Fibroblast of the aortic adventitia (primary cell): ENCODE data around the gene POLR1G. TPM values are rescaled to one million over a fixed set of nuclear protein-coding genes. Genes with fewer than 3 reads are reported as not detected.

Experiments used
- DNase-seq: peaks from one replicate; pipeline ENCODE4 v3.0.0-alpha.2; 2010; ENCODE audit warnings: low read depth
- H3K4me3 ChIP-seq: 2 replicates; pipeline ENCODE4 v1.5.1; 2011; ENCODE audit warnings: low read depth, mild to moderate bottlenecking, control low read depth, low read length, moderate library complexity
- total RNA-seq: library from RNA; depleted of rRNA; stranded (reverse); fragments of >200 nt; gene quantifications from 2 replicates; pipeline ENCODE4 v1.2.3, GENCODE V29; 2012; ENCODE audit warnings: low replicate concordance
- TF ChIP-seq, protein P1 (sequence below): IDR thresholded peaks from 2 replicates; pipeline ENCODE4 v1.5.1; 2011; ENCODE audit warnings: mild to moderate bottlenecking, low read length, control low read depth, inconsistent platforms; ENCODE audit not compliant: insufficient read depth

Gene POLR1G
- total RNA-seq, 1 donor = 5.7 TPM

- no peak for DNase-seq
- no peak overlapping the region for H3K4me3 ChIP-seq
- TF ChIP-seq, protein P1, sequence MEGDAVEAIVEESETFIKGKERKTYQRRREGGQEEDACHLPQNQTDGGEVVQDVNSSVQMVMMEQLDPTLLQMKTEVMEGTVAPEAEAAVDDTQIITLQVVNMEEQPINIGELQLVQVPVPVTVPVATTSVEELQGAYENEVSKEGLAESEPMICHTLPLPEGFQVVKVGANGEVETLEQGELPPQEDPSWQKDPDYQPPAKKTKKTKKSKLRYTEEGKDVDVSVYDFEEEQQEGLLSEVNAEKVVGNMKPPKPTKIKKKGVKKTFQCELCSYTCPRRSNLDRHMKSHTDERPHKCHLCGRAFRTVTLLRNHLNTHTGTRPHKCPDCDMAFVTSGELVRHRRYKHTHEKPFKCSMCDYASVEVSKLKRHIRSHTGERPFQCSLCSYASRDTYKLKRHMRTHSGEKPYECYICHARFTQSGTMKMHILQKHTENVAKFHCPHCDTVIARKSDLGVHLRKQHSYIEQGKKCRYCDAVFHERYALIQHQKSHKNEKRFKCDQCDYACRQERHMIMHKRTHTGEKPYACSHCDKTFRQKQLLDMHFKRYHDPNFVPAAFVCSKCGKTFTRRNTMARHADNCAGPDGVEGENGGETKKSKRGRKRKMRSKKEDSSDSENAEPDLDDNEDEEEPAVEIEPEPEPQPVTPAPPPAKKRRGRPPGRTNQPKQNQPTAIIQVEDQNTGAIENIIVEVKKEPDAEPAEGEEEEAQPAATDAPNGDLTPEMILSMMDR = no peak
Observed at GRCh38 chr19:45363861-45364459, 42.5 kb upstream of the POLR1G start.

DNA sequence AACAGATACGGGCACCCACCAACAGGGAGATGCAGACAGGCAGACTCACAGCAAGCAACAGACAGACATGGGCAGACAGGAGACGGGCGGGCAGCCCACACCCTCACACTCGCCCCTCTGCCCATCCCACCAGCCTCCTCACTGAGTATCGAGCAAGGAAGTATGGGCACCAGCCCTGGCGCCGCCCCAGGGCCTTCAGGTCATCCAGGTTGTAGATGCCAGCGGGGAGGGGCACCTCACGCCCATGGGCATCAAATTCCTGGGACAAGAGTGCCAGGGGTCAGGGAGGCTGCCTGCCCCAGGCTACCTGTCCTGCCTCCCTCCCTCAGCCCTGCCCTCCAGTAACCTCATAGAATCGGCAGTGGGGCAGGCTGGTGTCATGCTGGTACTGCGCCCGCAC, 41.7 kb upstream of the POLR1G start:
- H3K4me3 ChIP-seq = no peak overlapping the region
- DNase-seq = no peak
- TF ChIP-seq, protein P1 = no peak

- TF ChIP-seq, protein P1 = no peak
- no peak overlapping the region for H3K4me3 ChIP-seq
Observed at GRCh38 chr19:45368127-45368526, 38.3 kb upstream of the POLR1G start.

GRCh38 chr19:45368737-45369340, 37.6 kb upstream of the POLR1G start:
- no peak overlapping the region for H3K4me3 ChIP-seq
- TF ChIP-seq, protein P1 = no peak
- DNase-seq = no peak

More at GRCh38 chr19:45368127-45368526, 38.3 kb upstream of the POLR1G start:
- no peak for DNase-seq

DNA sequence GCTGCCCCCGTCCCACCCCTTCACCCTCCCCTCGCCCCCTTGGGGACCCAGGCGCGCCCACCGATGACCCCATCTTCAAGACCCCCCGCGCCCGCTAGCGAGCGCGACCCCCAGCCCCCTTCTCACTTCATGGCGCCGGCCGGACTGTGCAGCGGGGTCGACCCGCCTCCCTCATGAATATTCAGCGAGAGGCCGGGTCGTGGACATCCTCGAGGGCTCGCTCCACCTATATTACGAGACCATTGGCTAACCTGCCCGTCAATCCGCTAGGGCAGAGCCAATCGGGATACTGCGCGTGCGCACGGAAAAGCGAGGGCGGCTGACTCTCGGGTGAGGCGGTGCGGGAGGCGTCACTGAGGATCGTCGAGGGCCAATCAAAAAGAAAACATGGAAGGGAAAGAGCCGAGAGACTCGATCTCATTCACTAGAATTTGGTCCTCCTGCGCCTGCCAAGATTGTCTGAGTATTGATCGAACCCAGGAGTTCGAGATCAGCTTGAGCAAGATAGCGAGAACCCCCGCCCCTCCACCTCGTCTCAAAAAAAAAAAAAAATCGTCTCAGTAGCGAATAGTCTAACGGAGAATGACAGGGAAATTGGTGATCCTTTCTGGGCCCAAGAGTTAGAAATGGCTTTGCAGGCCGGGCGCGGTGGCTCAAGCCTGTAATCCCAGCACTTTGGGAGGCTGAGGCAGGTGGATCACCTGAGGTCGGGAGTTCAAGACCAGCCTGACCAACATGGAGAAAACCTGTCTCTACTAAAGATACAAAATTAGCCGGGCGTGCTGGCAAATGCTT, 35.8 kb upstream of the POLR1G start, which contains the start of gene ERCC2:
ERCC2 (minus strand) TSS at position 164 of the 795 bp plus-strand sequence; CDS start at position 131, 33 bp downstream.
- H3K4me3 ChIP-seq = peak within 1 kb of the TSS; percentile 81
- peak; percentile 99 for DNase-seq
- TF ChIP-seq, protein P1 = no peak

GRCh38 chr19:45376045-45376724, 30.3 kb upstream of the POLR1G start:
- TF ChIP-seq, protein P1 = no peak
- DNase-seq = peak; percentile 98
- no peak overlapping the region for H3K4me3 ChIP-seq
